GM19463 (cell line): ENCODE measurements around the gene PDF.
"Not testable (repeated sequence)": the region's sequence is repeated elsewhere in the genome, so short reads cannot be mapped to it uniquely, and the experiment has no call there.

Source experiments
- ATAC-seq: cut with Tn5 transposase; IDR thresholded peaks from one replicate; pipeline ENCODE4 v1.9.1; 2021; ENCODE audit warnings: mild to moderate bottlenecking, moderate library complexity; ENCODE audit not compliant: unreplicated experiment

The PDF gene

DNA sequence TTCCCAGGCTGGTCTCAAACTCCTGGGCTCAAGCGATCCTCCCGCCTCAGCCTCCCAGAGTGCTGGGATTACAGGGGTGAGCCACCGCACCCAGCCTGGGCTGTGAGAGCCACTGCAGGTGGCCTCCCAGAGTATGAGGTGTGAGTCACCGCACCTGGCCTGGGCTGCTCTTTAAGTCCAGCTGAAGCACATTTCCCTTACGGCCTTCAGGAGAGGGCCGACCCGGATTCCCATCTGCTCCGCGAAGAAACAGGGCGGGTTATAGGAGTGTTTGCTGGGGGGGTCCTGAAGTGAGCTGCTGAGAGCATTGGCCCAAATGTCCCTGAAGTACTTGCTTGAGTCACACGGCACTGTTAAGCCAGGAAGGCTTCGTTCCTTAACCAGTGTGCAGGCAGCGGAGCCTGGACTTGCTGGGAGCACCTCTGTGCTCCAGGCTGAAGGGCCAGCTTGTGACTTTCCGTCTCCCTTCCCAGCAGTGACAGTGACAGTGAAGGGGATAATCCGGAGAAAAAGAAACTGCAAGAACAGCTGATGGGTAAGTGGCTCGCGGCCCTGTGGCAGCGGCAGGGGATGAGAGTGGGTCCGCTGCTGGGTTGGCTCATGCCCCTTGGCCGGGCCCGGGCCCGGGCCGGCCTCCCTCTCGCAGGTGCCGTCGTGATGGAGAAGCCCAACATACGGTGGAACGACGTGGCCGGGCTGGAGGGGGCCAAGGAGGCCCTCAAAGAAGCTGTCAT is 12.0 kb downstream of the PDF start:
- no peak for ATAC-seq

DNA sequence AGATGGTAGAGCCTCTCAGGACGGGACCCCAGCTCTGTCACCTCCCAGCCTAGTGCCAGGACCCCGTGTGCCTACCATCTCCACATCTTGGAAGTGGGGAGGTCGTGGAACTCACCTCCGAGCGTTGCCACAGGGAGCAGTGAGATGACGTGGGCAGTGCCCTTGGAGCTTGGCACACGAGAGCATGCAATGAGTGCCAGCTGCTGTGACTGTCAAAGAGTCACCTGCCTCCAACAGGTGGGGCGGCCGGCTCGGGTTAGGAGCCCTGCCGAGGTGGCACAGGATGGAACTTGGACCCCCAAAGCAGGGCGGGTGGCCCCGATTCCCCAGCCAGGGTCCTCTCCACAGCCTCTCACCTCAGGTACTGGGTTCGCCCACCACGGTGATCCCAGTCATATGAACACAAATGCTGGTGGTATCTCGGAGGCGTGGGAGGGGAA is 13.8 kb downstream of the PDF start:
- ATAC-seq = no peak

DNA sequence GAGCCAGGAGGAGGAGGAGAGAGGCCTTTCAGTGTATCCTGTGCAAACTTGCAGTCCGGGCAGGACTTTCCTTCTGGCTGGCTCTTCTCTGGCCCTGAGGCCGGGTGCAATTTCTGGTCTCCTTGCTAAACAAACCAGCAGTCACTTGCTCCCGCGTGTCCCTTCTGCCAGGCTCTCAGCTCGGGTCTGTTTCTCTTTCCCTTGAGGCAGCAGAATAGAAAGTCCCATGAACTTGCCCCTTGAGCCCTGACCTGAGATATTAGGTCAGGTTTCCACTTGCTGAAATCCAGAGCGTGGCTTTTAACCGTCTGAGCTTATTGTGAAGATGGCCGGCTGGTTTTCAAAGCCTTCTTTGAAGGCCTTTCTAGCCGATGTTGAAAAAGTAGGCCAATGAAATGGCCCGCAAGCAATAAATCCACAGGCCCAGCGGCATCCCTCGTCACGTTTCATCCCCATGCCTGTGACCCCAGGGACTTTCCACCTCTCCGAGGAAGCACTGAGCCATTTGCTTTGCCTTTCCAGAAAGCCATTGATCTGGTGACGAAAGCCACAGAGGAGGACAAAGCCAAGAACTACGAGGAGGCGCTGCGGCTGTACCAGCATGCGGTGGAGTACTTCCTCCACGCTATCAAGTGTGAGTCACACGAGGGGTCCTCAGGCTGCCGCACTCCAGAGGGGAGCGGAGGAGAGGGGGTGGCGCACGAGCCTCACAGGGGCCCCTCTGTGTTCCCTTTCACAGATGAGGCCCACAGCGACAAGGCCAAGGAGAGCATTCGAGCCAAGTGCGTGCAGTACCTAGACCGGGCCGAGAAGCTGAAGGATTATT is 14.7 kb downstream of the PDF start:
- no peak for ATAC-seq

DNA sequence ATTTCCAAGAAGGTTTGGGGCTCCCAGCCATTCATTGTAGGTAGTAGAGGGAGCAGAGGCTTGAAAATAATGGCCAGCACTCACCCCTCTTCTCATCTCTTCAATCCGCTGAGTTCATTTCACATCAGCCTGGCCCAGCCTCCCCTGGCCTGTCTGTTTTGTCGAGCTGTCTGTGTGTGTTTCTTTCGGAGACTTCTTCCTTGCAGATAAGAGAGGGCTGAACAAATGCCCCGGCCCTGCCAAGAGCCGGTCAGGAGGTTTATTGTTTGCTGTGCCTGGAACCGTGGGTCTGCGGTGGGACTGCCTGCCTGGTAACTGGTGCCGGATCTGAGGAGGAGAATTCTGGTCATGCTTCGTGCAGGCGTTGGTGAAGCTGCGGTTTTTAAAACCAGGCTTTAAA is 15.9 kb downstream of the PDF start:
- ATAC-seq = no peak

DNA sequence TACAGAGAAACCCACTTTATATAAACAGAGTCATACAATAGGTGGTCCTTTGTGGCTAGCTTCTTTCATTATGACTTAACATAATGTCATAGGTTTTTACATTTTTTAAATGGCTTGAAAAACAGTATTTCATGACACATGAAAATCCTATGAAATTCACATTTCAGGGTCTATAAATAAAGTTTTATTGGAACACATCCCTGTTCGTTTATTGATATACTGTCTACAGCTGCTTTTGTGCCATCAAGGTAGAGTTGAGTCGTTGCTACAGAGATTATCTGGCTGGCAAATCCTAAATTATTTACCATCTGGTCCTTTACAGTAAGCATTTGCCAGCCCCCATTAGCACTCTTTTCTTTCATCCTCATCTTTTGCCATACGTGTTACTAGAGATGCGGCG is 16.9 kb downstream of the PDF start:
- ATAC-seq = no peak

DNA sequence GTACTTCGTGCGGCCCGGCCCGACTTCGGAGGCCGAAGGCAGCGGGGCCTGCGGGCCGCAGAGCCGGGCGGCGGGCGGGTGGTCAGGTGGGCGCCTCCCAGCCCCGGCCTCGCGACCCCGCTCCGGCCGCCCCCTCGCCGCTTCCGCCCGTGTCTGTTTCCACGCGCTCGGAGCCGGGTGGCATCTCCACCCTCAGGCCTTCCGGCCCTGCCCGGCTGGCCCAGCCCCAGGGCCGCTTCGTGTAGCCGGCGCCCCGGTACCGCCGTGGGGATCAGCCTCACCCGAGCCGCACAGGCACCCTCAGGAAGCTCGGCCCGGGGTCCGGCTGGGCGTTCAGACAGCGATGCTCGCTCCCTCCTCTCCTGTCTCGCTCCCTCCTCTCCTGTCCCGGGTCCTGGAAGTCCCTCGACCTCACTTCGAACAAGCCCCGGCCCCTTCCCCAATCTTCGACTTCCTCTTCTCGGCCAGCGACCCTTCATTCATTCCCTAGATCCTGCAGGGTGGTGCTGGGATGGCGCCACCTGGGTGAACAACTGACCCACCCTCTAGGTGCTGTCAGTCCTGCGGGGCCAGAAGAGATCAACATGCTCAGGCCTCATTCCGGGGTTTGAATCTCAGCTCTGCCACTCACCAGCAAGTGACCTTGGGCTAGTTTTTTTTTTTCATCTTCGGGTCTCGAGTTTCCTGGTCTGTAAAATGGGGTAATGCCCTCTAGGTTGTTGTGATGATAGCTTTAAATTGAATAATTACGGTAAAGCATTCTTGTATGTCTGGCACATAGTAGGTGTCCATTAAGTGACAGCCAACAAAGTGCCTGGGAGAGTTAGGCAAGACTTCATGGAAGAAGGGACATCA is 18.6 kb downstream of the PDF start:
- ATAC-seq = peak; percentile 45

DNA sequence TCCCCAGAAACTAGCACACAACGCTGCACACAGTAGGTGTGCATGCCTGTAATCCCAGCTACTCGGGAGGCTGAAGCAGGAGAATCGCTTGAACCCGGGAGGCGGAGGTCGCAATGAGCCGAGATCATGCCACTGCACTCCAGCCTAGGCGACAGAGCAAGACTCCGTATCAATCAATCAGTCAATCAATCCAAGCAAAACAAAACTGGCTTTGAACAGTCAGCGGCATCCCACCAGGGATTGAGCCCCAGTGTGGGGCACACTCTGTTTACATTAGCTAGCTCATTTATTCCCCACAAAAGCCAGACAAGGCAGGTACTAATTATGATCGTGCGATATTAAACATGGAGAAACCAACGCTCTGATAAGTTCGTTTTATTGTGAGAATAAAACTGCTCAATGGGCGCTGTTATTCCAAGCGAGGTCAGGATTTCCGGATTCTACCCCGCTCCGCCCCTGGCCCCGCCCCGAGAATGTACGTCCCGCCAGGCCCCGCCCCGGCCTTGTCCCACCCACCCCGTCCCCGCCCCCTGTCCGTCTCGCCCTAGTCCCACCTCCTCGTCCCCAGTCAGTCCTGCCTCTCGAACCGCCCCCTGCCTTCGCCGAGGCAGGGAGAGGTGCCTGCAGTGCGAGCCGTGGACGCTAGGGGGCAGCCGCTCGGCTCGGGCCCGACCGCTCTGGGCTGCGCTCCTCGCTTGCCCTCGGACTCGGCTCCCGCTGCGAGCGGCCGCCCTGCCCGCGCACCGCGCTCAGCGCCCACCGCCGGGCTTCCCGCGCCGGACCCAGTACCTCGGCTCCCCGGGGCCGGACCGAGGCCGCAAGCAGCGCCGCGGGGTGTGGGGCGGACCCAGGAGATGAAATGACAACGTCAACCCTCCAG is 19.5 kb downstream of the PDF start, which contains the start of gene VPS4A:
Gene VPS4A (plus strand): TSS at position 698 of the 880 bp plus-strand sequence. CDS start 162 bp downstream, at position 860.
- ATAC-seq = peak; percentile 93

DNA sequence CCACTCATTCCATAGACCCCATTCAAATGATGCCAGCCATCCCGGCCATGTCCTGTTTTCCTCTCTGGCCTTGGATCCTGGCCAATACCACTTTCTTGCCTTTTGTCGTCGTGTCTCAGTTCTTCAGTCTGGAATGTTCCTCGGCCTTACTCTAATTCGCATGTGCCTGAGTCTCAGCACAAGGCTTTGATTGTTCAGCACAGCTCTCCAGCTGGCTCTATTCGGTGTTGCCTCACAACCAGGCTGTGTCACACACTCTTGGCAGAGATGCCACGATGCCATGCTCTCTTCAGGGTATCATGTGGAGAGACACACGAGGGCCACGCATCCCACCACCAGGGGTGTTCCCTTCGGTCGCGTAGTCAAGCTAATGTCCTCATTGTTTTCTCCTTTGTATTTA is 21.1 kb downstream of the PDF start:
- ATAC-seq = no peak

DNA sequence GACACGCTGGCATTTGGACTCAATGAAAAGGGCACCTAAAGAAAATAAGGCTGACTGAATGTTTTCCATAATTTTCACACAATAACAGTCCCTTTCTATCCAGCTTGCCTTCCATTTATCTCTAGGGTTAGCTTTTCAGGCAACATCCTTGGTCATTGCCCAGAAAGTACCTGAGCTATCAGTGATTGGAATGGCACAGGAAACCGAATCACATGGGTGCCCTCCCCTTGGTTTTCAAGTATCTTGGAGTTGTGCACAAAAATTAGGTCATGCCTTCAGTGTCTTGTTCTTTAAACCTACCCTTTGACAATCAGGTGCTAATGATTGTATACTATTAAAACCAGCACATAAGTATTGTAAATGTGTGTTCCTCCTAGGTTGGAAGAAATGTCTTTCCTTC is 22.5 kb downstream of the PDF start:
- no peak for ATAC-seq

DNA sequence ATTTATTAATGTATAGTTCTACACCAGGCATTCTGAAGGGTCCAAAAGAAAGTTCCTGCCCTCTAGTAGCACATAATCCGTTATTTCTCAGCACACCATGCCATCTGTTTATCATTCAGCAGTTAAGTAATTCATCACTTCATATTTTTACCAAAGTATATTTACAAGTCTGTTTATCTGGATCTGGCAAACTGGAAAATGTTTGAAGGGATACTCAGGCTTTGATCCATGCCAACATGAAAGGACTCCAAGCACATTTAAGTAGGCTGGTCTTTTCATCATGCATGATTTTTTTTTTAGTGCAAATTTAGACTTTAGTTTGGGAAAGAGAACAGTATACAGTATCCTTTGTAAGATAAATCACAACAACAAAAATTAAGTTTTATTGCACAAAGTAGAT is 23.3 kb downstream of the PDF start:
- no peak for ATAC-seq

DNA sequence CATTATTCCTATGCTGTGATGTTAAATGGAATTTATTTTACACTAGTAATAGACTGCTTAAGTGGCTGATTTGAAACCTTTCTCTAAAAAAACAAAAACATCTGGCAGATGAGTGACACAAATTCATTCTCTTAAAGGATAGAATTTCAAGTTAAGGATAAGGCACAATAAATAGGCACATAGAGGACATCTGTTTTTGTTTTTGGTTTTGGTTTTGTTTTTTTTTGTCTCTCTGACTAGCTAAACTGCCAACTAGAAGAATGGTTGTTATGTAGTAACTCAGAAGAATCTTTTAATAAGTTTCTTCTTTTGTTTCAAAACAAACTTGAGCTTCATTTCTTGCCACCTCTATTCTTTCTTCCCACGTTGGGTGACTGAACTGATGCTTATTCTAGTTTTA is 24.4 kb downstream of the PDF start:
- no peak for ATAC-seq

DNA sequence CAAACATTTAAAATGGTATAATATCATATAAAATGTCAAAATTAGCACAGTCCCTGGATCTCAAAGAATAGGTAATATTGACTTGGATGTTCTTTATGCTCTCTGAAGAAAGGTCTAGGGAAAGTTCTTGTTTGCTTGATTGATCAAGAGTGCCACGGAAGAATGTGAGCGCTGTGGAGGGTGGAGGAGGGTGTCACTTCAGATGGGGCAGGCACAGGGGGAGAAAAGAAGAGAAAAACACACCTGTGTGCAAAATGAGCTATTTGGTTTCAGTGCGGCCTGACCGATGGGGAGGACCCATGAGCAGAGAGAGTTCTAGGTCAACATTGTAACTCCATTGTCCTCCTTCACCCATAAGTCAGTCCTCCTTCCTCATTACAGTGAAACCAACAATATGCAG is 28.1 kb downstream of the PDF start:
- ATAC-seq = no peak

DNA sequence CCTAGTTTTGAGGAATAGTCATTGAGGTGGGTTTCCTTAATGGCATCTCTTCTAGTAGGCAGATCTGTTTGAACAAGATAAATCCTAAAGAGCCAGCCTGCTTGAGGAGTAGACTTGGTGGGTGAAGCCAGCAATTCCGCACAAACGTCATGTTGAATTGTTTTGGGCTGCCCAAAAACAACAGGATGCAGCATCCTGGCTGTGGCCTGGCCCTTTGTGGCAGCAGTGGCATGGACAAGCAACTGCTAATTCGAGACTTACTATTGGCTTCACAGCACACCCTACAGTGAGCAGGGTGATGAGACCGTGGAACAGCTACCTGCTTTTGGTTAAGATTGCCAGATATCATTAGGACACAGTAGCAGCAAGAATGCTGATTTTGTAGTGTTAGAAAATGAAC is 28.5 kb downstream of the PDF start:
- ATAC-seq = no peak

DNA sequence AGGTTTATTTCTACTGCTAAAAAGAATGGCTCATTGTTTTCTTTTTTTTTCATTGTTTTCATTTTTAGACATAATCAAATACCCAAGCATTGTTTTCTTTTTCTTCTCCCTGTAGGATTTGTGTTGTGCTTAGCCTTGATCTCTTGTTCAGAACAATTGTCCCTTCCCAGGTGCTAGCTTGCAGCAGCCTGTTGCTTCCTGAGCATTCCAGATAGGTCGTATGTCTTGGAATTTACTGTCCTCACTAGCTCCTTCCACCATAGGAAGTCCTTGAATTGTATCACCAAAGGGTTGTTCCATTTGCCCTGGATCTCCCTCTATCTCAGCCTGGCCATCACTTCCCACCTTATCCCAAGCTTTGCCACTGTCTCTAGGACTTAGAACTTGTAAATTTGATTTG is 29.2 kb downstream of the PDF start:
- ATAC-seq = no peak

DNA sequence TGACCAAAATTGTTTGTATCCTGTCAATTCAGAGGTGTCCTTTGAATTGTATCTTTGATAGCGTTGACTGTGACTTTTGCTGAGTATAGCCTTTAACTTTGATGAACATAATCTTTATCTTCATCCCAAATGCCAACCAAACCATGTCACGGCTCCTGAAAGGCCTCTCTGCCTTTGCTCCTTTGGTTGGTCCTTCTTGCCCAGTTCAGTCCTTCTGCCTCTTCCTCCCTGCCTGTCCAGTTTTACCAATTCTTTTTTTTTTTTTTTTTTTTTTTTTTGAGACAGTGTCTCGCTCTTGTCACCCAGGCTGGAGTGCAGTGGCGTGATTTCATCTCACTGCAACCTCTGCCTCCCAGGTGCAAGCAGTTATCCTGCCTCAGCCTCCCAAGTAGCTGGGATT is 32.1 kb downstream of the PDF start:
- no peak for ATAC-seq

DNA sequence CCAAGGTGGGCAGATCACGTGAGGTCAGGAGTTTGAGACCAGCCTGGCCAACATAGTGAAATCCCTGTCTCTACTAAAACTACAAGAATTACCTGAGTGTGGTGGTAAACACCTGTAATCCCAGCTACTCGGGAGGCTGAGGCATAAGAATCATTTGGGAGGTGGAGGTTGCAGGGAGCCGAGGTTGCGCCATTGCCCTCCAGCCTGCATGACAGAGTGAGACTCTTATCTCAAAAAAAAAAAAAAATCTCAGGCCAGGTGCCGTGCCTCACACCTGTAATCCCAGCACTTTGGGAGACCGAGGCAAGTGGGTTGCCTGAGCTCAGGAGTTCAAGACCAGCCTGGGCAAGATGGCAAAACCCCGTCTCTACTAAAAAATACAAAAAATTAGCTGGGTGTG is 33.6 kb downstream of the PDF start:
- ATAC-seq = not testable (repeated sequence)

DNA sequence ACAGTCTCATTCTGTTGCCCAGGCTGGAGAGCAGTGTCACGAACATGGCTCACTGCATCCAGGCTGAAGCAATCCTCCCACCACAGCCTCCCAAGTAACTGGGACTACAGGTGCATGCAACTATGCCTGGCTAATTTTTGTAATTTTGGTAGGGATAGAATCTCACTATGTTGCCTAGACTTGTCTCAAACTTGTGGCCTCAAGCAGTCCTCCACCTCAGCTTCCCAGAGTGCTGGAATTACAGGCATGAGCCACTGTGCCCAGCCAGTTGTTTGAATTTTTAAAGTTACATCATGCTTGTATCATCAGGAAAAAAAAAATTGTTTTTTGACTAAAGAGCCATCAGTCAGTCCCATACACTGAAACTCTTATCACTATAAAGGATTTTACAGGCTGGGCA is 36.3 kb downstream of the PDF start:
- ATAC-seq = no peak

DNA sequence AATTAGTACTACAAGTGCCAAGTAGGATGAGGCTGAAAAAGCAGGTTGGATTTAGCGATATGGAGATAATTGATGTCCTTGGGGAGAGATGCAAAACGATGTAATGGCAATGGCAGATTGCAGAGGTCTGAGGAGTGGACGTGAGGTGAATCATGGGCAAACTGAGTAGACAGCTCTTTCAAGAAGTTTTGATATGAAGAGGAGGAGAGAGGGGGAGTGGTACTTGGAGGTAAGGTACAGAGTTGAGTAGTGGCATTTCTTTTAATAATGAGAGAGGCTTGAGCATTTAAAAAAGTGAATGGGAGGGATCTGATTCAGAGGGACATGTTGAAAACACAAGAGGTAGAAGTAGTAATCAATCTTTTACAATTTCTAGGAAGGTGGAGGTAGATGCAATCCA is 37.0 kb downstream of the PDF start:
- no peak for ATAC-seq

DNA sequence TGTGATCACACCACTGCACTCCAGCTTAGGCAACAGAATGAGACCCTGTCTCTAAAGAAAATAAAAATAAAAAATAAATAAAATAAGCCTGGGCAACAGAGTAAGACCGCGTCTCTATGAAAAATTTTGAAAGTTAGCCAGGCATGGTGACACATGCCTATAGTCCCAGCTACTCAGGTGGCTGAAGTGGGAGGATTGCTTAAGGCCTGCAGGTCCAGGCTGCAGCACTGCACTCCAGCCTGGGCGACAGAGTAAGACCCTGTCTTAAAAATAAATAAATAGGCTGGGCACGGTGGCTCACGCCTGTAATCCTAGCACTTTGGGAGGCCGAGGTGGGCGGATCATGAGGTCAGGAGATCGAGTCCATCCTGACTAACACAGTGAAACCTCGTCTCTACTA is 38.7 kb downstream of the PDF start:
- ATAC-seq = not testable (repeated sequence)

DNA sequence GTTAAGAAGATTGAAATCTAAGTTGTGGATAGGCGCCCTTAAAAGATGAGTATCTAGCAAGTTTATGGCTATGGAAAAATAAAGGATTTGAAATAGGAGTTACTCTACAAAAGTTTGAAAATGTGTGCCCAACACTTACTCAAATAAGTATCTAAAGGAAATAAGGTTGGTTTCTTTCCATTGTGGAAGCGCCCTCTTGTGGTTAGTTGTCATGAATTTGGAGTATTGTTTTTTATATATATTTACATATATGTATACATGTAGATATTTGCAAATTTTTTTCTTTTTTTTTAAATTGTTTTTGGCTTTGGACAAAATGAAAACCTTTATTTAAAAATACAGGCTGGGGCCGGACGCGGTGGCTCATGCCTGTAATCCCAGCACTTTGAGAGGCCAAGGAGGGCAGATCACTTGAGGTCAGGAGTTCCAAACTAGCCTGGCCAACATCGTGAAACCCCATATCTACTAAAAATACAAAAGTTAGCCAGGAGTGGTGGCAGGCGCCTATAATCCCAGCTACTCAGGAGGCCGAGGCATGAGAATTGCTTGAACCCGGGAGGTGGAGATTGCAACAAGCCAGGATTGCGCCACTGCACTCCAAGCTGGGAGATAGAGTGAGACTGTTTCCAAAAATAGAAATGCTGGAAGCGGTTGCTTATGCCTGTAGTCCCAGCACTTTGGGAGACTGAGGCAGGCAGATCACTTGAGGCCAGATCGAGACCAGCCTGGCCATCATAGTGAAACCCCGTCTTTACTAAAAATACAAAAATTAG is 43.3 kb downstream of the PDF start:
- no peak for ATAC-seq
